HEK293T (cell line): Measurements from ENCODE around the gene PI4KA.

Source experiments
- ARNT ChIP-seq: fragments of 450-650 bp; IDR thresholded peaks from 2 replicates; pipeline ENCODE4 v1.6.1; 2017; ENCODE audit warnings: mild to moderate bottlenecking
- BHLHE40 ChIP-seq: fragments of 450-650 bp; IDR thresholded peaks from 2 replicates; pipeline ENCODE4 v1.6.1; 2016; ENCODE audit warnings: mild to moderate bottlenecking, moderate library complexity, borderline replicate concordance
- ELF4 ChIP-seq: fragments of 450-650 bp; IDR thresholded peaks from 2 replicates; pipeline ENCODE4 v1.6.1; 2017; ENCODE audit warnings: antibody characterized with exemption
- FOXA1 ChIP-seq: fragments of 450-650 bp; IDR thresholded peaks from 2 replicates; pipeline ENCODE4 v1.6.1; 2016; ENCODE audit warnings: mild to moderate bottlenecking
- FOXM1 ChIP-seq: fragments of 450-650 bp; IDR thresholded peaks from 2 replicates; pipeline ENCODE4 v1.6.1; 2017; ENCODE audit warnings: mild to moderate bottlenecking, borderline replicate concordance
- HDGF ChIP-seq: fragments of 450-650 bp; IDR thresholded peaks from 2 replicates; pipeline ENCODE4 v1.6.1; 2017; ENCODE audit warnings: antibody characterized with exemption, borderline replicate concordance
- NFRKB ChIP-seq: fragments of 450-650 bp; IDR thresholded peaks from 2 replicates; pipeline ENCODE4 v1.6.1; 2016; ENCODE audit warnings: mild to moderate bottlenecking, moderate library complexity
- SP1 ChIP-seq: fragments of 450-650 bp; IDR thresholded peaks from 2 replicates; pipeline ENCODE4 v1.6.1; 2017
- SUZ12 ChIP-seq: fragments of 450-650 bp; IDR thresholded peaks from 2 replicates; pipeline ENCODE4 v1.6.1; 2016; ENCODE audit warnings: mild to moderate bottlenecking
- TARDBP ChIP-seq: fragments of 450-650 bp; IDR thresholded peaks from 2 replicates; pipeline ENCODE4 v1.6.1; 2016
- TF ChIP-seq, protein P1 (sequence below): fragments of 450-650 bp; IDR thresholded peaks from 2 replicates; pipeline ENCODE4 v1.6.1; 2016

- no peak for TF ChIP-seq FOXM1
- no peak for TF ChIP-seq SUZ12
- no peak for TF ChIP-seq NFRKB
- no peak for TF ChIP-seq ELF4
- no peak for TF ChIP-seq SP1
- TF ChIP-seq, protein P1, sequence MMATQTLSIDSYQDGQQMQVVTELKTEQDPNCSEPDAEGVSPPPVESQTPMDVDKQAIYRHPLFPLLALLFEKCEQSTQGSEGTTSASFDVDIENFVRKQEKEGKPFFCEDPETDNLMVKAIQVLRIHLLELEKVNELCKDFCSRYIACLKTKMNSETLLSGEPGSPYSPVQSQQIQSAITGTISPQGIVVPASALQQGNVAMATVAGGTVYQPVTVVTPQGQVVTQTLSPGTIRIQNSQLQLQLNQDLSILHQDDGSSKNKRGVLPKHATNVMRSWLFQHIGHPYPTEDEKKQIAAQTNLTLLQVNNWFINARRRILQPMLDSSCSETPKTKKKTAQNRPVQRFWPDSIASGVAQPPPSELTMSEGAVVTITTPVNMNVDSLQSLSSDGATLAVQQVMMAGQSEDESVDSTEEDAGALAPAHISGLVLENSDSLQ, result no peak
- no peak for TF ChIP-seq ARNT
- no peak for TF ChIP-seq TARDBP
- no peak for TF ChIP-seq HDGF
- TF ChIP-seq FOXA1, result no peak
- no peak for TF ChIP-seq BHLHE40
These were observed 198.7 kb downstream of the PI4KA start for GRCh38 chr22:20659920-20660319.
